GM19438 (cell line): ENCODE results near the gene CRYZL1.

Experiments used
- ATAC-seq: cut with Tn5 transposase; IDR thresholded peaks from one replicate; pipeline ENCODE4 v1.9.1; 2021; ENCODE audit warnings: low read depth; ENCODE audit not compliant: unreplicated experiment

Gene CRYZL1

GRCh38 chr21:33542640-33543504 is 98.7 kb downstream of the CRYZL1 start, which contains the start of gene SON:
TSS of gene SON (plus strand) at chr21:33543038. CDS start at chr21:33543093, 55 bp downstream.
- ATAC-seq = peak; percentile 93

DNA sequence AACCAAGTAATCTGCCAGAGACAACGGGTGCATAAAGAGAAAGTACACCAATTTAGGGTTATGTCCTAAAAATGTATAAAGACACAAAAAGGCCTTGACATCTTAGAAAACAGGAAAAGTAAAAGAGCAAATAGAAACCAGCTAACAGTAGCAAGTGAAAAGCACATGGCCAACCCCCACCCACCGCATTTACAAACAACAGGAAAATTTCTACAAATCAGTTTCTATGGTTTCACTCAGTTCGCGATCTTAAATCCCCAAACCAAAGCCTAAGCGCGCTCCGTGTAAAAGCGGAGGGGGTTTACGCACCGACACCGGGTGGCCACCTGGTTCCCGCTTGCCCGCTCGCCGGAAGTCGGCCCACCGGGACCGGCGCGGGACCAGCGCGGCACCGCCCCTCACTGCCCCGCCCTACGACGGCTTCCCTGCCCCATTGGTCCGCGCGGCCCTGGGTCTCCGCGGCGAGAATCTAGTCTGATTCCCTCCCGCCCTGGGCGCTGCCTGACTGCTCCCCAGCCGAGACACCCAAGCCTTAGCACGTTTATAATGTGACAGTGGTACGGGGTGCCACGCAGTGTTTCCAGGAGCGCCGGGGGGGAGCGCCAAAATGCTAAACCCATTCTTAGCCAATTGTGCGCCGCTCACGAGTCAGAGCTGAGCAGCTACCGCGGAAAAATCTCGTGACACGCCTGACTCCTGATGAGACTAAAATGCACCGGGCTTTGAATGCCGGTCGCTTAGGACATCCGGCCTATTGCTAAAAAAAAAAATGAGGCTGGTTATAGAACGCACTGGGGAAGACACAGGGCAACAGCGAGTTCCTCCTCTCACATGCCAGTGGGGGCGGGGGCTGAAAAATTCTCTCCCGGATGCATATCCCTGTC is 99.5 kb downstream of the CRYZL1 start, which contains the start of gene GART:
TSS of gene GART (minus strand) at position 362 of the 884 bp plus-strand sequence. CDS start 2,802 bp downstream, outside the sequence.
- peak; percentile 46 for ATAC-seq

DNA sequence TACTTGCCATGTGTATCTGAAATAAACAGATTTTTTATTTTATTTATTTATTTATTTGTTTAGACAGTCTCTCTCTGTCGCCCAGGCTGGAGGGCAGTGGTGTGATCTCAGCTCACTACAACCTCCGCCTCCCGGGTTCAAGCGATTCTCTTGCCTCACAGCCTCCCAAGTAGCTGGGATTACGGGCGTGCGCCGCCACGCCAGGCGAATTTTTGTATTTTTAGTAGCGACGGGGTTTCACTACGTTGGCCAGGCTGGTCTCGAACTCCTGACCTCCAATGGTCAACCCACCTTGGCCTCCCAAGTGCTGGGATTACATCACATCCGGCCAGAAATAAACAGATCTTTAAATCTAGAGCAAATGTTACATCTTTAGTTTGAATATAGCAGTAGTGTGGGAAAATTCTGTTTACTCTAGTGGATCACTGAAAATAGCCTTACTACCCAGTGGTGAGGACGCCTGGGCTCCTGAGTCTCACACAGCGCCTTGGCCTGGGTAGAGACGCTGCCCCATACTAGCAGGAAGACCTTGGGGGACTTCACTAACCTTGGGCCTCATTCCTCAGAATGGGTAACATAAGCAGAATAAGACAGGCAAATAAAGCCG is 100.3 kb downstream of the CRYZL1 start:
- ATAC-seq = no peak

DNA sequence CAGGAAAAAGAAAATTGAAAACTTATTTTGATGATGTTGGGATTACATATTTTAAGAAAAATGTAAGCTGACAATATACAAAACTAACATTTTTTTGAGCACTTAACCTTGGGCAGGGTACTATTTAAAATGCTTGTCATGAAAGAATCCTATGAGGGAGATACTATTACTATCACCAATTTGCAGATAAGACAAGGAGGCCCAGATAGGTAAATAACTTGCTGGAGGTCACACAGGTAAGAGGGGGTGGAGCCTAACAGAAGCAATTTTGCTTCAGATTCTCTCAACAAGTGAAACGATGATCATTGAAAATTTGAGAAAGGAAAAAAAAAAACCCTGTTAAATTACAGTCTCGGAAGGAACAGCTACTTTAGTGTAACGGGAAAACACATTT is 100.8 kb downstream of the CRYZL1 start:
- ATAC-seq = no peak

DNA sequence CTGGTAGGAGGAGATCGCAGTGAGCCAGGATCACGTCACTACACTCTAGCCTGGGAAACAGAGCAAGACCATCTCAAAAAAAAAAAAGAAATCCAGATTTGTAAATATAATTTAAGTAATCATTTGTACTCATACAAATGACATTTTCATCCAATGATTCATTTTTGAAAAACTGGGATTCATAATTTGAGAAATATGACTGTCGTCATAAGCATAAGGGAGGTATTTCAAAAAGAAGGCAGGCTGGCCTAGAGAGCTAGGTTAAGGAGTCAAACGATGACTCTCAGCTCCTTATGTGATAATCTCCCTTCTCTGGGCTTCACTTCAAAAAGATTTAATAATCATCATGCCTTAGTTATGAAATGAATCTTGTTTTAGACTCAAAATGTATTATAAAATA is 101.9 kb downstream of the CRYZL1 start:
- no peak for ATAC-seq
